ENCODE measurements around the gene PDCD10.

PDCD10 gene

DNA sequence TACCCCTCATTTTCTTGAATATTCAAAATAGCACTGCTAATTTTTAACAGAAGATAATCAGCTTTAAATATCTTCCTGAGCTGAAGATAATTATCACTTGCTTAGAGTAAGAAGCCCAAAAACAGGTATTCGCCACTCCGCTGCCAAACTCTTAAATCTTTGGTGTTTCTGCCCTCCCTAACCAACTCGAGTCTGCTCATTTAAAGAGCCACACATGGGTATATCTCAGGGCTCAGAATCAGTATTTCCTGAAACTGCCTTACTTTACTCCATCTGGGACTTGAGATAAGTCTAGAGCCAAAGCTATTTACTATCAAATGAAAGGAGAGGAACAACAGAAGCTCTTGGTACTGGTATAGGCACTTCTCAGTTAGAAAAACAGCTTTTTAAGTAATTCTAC, 10.8 kb downstream of the PDCD10 start:
- TF ChIP-seq GATA2 (IDR thresholded peaks at IDR 0.05; ENCODE audit: low read depth, low read length) (no peak), GATA3 (IDR thresholded peaks at IDR 0.05; ENCODE audit: low read depth, low read length) (no peak)

DNA sequence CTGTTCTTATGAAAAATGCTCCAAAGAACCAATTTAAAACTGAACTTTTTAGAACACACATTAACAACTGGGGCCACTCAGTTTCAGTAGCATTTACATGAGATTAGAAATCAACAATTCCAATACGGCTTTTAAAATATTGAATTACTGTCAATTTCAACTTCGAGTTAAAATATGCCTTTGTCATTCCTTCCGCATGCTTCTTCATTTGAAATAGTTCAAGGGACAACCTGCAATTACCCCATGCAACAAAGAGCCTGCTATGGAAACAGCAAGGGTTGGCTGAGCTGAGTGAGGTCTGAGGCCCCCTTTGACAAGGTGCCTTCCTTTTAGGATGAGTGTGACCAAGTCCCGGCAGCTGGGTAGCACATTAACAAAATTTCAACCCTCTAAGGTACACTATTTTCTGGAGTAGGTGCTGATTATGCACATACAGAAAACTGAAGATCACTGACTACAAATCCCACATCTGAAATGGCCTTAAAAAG, 11.6 kb downstream of the PDCD10 start:
- no peak for TF ChIP-seq GATA3 (IDR thresholded peaks at IDR 0.05; ENCODE audit: low read depth, low read length)
- TF ChIP-seq GATA2 (IDR thresholded peaks at IDR 0.05; ENCODE audit: low read depth, low read length), result no peak

DNA sequence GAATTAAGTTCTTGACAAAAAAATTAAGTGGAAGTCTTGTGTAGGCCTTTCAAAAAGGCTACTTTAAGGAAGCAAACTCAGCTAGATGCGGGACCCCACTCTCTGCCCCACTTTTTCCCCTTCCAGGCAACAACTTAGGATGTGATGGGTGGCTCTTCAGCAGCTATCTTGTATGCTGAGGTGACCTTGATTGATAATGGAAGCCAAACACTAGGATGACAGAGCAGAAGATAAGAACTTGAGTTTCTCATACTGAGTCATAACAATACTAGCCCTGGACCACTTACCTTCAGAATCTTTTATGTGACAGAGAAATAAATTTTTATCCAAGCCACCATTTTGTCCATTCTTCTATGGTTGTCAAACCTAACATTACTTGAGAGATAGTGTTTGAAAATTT, 16.1 kb downstream of the PDCD10 start:
- TF ChIP-seq GATA3 (IDR thresholded peaks at IDR 0.05; ENCODE audit: low read depth, low read length), result no peak
- no peak for TF ChIP-seq GATA2 (IDR thresholded peaks at IDR 0.05; ENCODE audit: low read depth, low read length)

DNA sequence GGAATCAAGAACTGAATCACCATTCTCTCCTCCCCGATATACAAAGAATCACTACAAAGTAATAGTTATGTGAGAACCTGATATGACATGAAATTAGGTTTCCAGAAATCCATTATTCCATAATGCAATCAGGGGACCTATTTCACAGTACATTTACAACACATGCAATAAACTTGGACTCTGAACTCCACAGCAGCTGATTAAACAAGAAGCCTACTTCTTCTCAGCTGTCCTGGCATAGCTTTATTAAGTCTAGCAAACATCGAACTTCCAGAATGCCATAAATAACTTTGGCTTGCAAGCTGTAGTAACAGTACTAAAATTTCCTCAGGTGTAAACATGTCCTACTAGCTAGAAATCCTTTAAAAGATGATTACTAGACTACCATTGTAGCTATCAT, 17.8 kb downstream of the PDCD10 start:
- TF ChIP-seq GATA3 (IDR thresholded peaks at IDR 0.05; ENCODE audit: low read depth, low read length) (no peak), GATA2 (IDR thresholded peaks at IDR 0.05; ENCODE audit: low read depth, low read length) (no peak)

- no peak for TF ChIP-seq GATA3 (IDR thresholded peaks at IDR 0.05; ENCODE audit: low read depth, low read length)
- no peak for TF ChIP-seq GATA2 (IDR thresholded peaks at IDR 0.05; ENCODE audit: low read depth, low read length)
Measured at GRCh38 chr3:167714871-167715270, 19.8 kb downstream of the PDCD10 start.

GRCh38 chr3:167712445-167712844, 22.2 kb downstream of the PDCD10 start:
- TF ChIP-seq GATA3 (IDR thresholded peaks at IDR 0.05; ENCODE audit: low read depth, low read length), result no peak
- no peak for TF ChIP-seq GATA2 (IDR thresholded peaks at IDR 0.05; ENCODE audit: low read depth, low read length)

GRCh38 chr3:167711439-167711838, 23.3 kb downstream of the PDCD10 start:
- TF ChIP-seq GATA2 (IDR thresholded peaks at IDR 0.05; ENCODE audit: low read depth, low read length) (no peak), GATA3 (IDR thresholded peaks at IDR 0.05; ENCODE audit: low read depth, low read length) (no peak)

GRCh38 chr3:167710552-167710951, 24.1 kb downstream of the PDCD10 start:
- TF ChIP-seq GATA2 (IDR thresholded peaks at IDR 0.05; ENCODE audit: low read depth, low read length), result no peak
- TF ChIP-seq GATA3 (IDR thresholded peaks at IDR 0.05; ENCODE audit: low read depth, low read length), result no peak

- no peak for TF ChIP-seq GATA3 (IDR thresholded peaks at IDR 0.05; ENCODE audit: low read depth, low read length)
- TF ChIP-seq GATA2 (IDR thresholded peaks at IDR 0.05; ENCODE audit: low read depth, low read length), result no peak
Measured at GRCh38 chr3:167709690-167710089, 25.0 kb downstream of the PDCD10 start.

DNA sequence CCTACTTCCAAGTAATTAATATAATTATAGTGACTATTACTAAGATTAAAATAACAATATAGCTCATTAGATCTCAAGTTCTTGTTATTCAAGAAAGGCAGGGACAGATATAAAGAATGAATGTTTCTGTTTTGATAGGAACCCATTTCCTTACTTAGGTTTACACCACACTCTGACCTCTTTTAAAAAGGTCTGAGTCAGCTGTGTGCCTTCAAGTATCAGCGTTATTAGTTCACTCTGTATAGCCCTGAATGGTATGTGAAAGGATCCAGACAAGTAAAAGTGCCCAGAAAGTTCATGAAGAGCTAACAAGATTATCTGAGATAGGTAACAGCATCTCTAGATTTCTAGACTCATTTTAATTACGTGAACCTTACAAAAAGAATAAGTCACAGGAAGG, 28.9 kb downstream of the PDCD10 start:
- no peak for TF ChIP-seq GATA2 (IDR thresholded peaks at IDR 0.05; ENCODE audit: low read depth, low read length)
- TF ChIP-seq GATA3 (IDR thresholded peaks at IDR 0.05; ENCODE audit: low read depth, low read length), result no peak

GRCh38 chr3:167700926-167701325, 33.8 kb downstream of the PDCD10 start:
- no peak for TF ChIP-seq GATA2 (IDR thresholded peaks at IDR 0.05; ENCODE audit: low read depth, low read length)
- no peak for TF ChIP-seq GATA3 (IDR thresholded peaks at IDR 0.05; ENCODE audit: low read depth, low read length)

DNA sequence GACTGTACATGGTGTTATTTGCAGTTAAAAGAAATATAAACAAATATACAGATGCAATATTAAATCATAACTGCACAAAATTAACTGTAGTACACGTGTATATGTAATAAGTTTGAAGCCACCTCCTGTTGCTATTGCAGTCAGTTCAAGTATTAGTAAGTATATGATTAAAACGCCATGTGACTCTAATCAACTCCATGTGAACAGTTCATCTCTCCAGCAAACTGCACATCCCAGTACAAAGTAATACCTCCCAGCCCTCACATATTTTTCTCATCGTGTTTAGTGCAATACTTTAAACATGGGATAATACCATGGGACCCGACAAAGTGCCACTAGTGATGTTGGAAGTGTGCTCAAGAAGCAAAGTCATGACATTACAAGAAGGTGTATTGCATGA, 34.6 kb downstream of the PDCD10 start:
- TF ChIP-seq GATA3 (IDR thresholded peaks at IDR 0.05; ENCODE audit: low read depth, low read length) (no peak), GATA2 (IDR thresholded peaks at IDR 0.05; ENCODE audit: low read depth, low read length) (no peak)

GRCh38 chr3:167694121-167694520, 40.6 kb downstream of the PDCD10 start:
- TF ChIP-seq GATA3 (IDR thresholded peaks at IDR 0.05; ENCODE audit: low read depth, low read length) (no peak), GATA2 (IDR thresholded peaks at IDR 0.05; ENCODE audit: low read depth, low read length) (no peak)

DNA sequence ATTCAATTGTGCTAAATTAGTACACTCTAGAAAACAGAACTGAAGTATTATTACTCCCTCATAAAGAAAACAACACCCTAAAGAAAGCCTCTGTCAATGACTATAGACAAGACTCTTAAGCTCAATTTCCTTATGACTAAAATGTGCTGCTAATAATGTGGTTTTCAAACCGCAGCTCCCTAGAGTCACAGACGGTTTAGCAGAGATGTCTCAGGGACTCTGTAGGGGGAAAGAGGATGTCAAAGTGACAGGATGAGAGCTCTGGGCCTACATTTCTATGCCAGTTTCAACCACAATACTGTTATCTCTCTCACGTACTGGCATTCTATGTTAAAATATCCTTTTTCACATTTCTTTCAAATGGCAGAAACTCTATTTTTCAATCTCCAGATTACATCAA, 43.3 kb downstream of the PDCD10 start:
- TF ChIP-seq GATA2 (IDR thresholded peaks at IDR 0.05; ENCODE audit: low read depth, low read length), result no peak
- no peak for TF ChIP-seq GATA3 (IDR thresholded peaks at IDR 0.05; ENCODE audit: low read depth, low read length)

- TF ChIP-seq GATA2 (IDR thresholded peaks at IDR 0.05; ENCODE audit: low read depth, low read length) (no peak), GATA3 (IDR thresholded peaks at IDR 0.05; ENCODE audit: low read depth, low read length) (no peak)
Measured at GRCh38 chr3:167684388-167684993, 50.2 kb downstream of the PDCD10 start.

- TF ChIP-seq GATA3 (IDR thresholded peaks at IDR 0.05; ENCODE audit: low read depth, low read length) (no peak), GATA2 (IDR thresholded peaks at IDR 0.05; ENCODE audit: low read depth, low read length) (no peak)
Measured at GRCh38 chr3:167679526-167679925, 55.2 kb downstream of the PDCD10 start.

All from SH-SY5Y (cell line).